ENCODE data around the gene PRKG1. TPM values are rescaled to one million over a fixed set of nuclear protein-coding genes. Genes with fewer than 3 reads are reported as not detected.

Gene PRKG1
- total and polyA plus RNA-seq, 4 donors: 26.2 to 199 (median 94.1) TPM

DNA sequence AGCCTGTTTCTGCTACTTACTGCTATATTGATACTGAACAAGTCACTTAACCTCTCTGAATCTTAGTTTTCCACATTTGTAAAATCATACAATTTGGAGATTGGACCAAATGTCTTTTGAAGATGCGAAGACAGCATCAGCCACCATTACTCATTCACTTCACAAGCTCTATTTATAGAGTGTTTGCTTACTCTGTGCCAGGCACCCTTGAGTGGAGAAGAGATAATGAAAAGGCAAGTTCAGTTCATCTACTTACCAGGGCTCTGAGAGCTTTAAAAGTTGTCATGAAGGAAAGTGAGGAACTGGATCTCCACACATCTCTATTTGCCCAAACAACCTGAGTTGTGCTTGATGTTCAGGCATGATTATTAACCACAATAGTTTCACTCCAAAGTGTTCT, 347.6 kb downstream of the PRKG1 start:
- Histone ChIP-seq H3K9me3 (ENCODE audit: control insufficient read depth, low read length) (no peaks in the 10 kb centered on the region), H3K36me3 (ENCODE audit: control insufficient read depth in 1 of 2, insufficient read depth in 2 of 2, low read length in 1 of 2) (no peaks in the 10 kb centered on the region), H3K4me1 (ENCODE audit: control insufficient read depth in 1 of 2, insufficient read depth in 2 of 2, low read length in 2 of 2) (peaks cover 9 to 23% of the 10 kb centered on the region in 2 donors), H3K27me3 (ENCODE audit: control insufficient read depth in 1 of 2, insufficient read depth in 2 of 2, low read length in 1 of 2) (no peaks in the 10 kb centered on the region), H3K27ac (ENCODE audit: low read depth in 1 of 2, low read length in 2 of 2) (peak overlapping the region; percentile 16 to 85), H3K4me3 (ENCODE audit: low read length in 2 of 2) (no peak overlapping the region)
- 8 to 13% methylated on average over 1 of the region's 1 CpG for WGBS, 2 donors
- DNase-seq: no peak
- ATAC-seq (ENCODE audit: low FRiP score): peak; percentile 33
- intact Hi-C loops (cut with DNase I): loop anchor here in 1 of 2 donors (10.0 kb wide), 3 partner anchors 117 to 417 kb away; partner anchors contain the start of gene PRKG1

DNA sequence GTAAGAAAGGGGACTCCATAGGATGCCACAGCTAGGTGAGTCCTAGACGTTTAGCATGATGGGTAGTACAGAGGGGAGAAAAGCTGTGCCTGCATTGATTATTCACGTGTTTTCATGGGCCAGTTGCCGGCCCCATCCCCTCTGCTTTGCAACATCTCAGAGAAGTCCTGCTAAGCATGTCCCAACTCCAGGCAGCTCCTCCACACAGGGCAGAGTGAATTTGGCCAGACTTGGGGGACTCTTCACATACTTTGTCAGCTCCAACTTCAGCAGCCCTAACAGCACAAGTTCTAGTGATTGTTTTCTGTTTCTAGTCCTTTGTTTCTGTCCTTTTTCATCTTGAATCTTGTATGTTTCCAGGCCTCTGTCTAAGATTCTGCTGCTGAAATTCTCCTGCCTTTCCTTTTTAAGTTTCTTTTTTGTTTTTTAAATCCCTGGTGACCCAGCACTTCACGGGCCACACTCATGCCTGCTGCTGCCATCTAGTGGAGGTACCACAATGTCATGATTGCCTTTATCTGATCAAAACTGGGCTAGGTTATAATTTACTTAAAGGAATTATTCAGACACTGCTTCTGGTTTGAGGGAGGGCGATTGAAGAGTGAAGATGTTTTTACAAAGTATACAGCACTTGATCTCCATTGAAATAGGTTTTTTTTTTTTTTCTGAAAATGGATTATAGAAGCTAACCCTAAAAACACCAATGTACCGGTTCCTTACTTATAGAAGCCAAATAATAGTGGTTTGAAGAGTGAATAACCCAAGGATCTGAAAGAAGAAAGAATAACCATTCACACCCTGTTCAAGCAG, 348.2 kb downstream of the PRKG1 start:
- intact Hi-C loops (cut with DNase I): loop anchor here in 1 of 2 donors (10.0 kb wide), 3 partner anchors 118 to 418 kb away; partner anchors contain the start of gene PRKG1
- Histone ChIP-seq H3K4me1 (ENCODE audit: control insufficient read depth in 1 of 2, insufficient read depth in 2 of 2, low read length in 2 of 2) (peaks cover 9 to 23% of the 10 kb centered on the region in 2 donors), H3K4me3 (ENCODE audit: low read length in 2 of 2) (no peak overlapping the region), H3K9me3 (ENCODE audit: control insufficient read depth, low read length) (no peaks in the 10 kb centered on the region), H3K36me3 (ENCODE audit: control insufficient read depth in 1 of 2, insufficient read depth in 2 of 2, low read length in 1 of 2) (no peaks in the 10 kb centered on the region), H3K27ac (ENCODE audit: low read depth in 1 of 2, low read length in 2 of 2) (peak overlapping the region; percentile 16 to 85), H3K27me3 (ENCODE audit: control insufficient read depth in 1 of 2, insufficient read depth in 2 of 2, low read length in 1 of 2) (no peaks in the 10 kb centered on the region)
- DNase-seq (peak; percentile 58 to 77), ATAC-seq (ENCODE audit: low FRiP score) (peak; percentile 78)
- WGBS, 2 donors: 28 to 31% methylated on average over 6 of the region's 6 CpGs

DNA sequence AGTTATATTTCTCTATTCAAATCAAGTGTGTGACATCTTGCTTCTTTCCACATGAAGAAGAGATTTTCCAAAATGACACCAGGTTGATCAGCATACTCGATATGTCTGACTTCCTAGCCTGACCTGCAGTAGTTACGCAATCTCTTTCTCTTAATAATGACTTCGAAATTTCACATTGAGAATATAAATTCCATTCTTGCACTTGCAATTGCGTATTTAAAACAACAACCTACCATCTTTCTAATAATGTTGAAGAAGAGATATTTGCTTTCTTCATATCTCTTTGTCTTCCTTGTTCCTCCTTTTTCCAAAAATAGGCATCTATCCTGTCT, 348.8 kb downstream of the PRKG1 start:
- intact Hi-C loops (cut with DNase I): loop anchor here in 1 of 2 donors (10.0 kb wide), 3 partner anchors 118 to 418 kb away; partner anchors contain the start of gene PRKG1
- Histone ChIP-seq H3K4me3 (ENCODE audit: low read length in 2 of 2) (no peak overlapping the region), H3K27ac (ENCODE audit: low read depth in 1 of 2, low read length in 2 of 2) (no peak overlapping the region), H3K36me3 (ENCODE audit: control insufficient read depth in 1 of 2, insufficient read depth in 2 of 2, low read length in 1 of 2) (no peaks in the 10 kb centered on the region), H3K27me3 (ENCODE audit: control insufficient read depth in 1 of 2, insufficient read depth in 2 of 2, low read length in 1 of 2) (no peaks in the 10 kb centered on the region), H3K9me3 (ENCODE audit: control insufficient read depth, low read length) (no peaks in the 10 kb centered on the region), H3K4me1 (ENCODE audit: control insufficient read depth in 1 of 2, insufficient read depth in 2 of 2, low read length in 2 of 2) (peaks cover 9 to 26% of the 10 kb centered on the region in 2 donors)
- DNase-seq: no peak
- WGBS, 2 donors: 64 to 65% methylated on average over 4 of the region's 4 CpGs
- no peak for ATAC-seq (ENCODE audit: low FRiP score)

DNA sequence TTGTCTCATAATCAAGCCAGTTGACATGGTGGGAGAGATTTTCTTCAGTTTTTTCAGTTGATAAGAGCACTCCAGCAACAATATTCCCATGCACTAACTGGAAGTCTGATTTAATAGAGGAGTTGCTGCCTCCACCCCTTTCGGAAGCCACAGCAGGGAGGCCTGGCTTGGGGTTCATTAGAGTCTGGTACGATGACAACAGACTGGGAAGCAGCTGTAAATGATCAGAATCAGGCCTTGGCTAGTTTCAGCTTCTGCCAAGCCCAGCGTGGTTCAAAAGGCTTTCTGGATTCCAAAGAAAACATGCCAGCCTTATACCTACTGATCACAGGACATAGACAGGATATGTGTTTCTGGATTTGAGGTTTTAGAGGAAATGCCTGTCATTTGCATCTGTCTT, 351.1 kb downstream of the PRKG1 start:
- ATAC-seq (ENCODE audit: low FRiP score): no peak
- peak in 1 of 2 donors; percentile 44 for DNase-seq
- H3K9me3 ChIP-seq (ENCODE audit: control insufficient read depth, low read length): no peaks in the 10 kb centered on the region
- H3K4me3 ChIP-seq (ENCODE audit: low read length in 2 of 2): no peak overlapping the region
- H3K27me3 ChIP-seq (ENCODE audit: control insufficient read depth in 1 of 2, insufficient read depth in 2 of 2, low read length in 1 of 2): no peaks in the 10 kb centered on the region
- peaks cover 11 to 33% of the 10 kb centered on the region in 2 donors for H3K4me1 ChIP-seq (ENCODE audit: control insufficient read depth in 1 of 2, insufficient read depth in 2 of 2, low read length in 2 of 2)
- no peaks in the 10 kb centered on the region for H3K36me3 ChIP-seq (ENCODE audit: control insufficient read depth in 1 of 2, insufficient read depth in 2 of 2, low read length in 1 of 2)
- peak overlapping the region in 1 of 2 donors; percentile 25 for H3K27ac ChIP-seq (ENCODE audit: low read depth in 1 of 2, low read length in 2 of 2)
- intact Hi-C loops (cut with DNase I): loop anchor here in 1 of 2 donors (10.0 kb wide), 3 partner anchors 121 to 421 kb away; partner anchors contain the start of gene PRKG1
- WGBS, 2 donors: 7 to 16% methylated on average over 3 of the region's 3 CpGs

DNA sequence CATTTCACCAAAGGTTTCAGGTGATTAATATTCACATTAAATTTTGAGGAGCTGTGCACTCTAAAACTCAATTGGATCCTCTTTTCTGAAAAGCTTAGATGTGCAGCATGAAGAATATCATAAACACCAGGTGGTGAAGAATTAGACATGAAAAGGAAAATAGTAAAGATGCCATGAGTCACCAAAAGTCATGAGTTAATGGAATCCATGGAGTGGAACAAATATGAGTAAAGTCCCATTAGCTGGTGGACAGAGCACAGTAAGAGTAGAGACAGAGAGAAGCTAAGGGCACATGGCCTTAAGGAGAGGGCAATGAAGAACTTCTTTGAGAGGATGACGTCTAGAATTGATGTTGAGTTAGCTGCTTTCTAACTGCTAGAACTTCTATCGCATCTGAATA, 353.5 kb downstream of the PRKG1 start:
- WGBS, 2 donors: 93% methylated on average over 2 of the region's 2 CpGs
- intact Hi-C loops (cut with DNase I): loop anchor here in 1 of 2 donors (10.0 kb wide), 3 partner anchors 123 to 423 kb away; partner anchors contain the start of gene PRKG1
- no peaks in the 10 kb centered on the region for H3K36me3 ChIP-seq (ENCODE audit: control insufficient read depth in 1 of 2, insufficient read depth in 2 of 2, low read length in 1 of 2)
- no peaks in the 10 kb centered on the region for H3K27me3 ChIP-seq (ENCODE audit: control insufficient read depth in 1 of 2, insufficient read depth in 2 of 2, low read length in 1 of 2)
- peak overlapping the region in 1 of 2 donors; percentile 12 for H3K27ac ChIP-seq (ENCODE audit: low read depth in 1 of 2, low read length in 2 of 2)
- H3K9me3 ChIP-seq (ENCODE audit: control insufficient read depth, low read length): no peaks in the 10 kb centered on the region
- H3K4me1 ChIP-seq (ENCODE audit: control insufficient read depth in 1 of 2, insufficient read depth in 2 of 2, low read length in 2 of 2): peaks cover 2 to 20% of the 10 kb centered on the region in 2 donors
- H3K4me3 ChIP-seq (ENCODE audit: low read length in 2 of 2): no peak overlapping the region
- no peak for DNase-seq
- ATAC-seq (ENCODE audit: low FRiP score): no peak

DNA sequence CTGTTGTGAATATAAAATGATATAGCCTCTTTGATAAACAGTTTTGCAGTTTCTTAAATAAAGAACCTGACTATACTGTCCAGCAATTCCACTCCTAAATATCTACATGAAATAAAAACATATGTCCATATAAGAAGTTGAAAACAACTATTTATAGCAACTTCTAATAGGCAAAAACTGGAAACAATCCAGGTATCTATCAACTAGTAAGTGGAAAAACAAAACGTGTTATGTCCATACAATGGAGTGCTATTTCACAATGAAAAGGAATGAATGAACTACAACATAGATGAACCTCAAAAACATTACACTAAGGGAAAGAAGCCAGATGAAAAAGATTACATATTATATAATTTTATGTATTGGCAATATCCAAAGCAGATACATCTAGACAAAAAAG, 356.2 kb downstream of the PRKG1 start:
- H3K4me1 ChIP-seq (ENCODE audit: control insufficient read depth in 1 of 2, insufficient read depth in 2 of 2, low read length in 2 of 2): peaks cover 3 to 13% of the 10 kb centered on the region in 2 donors
- no peak overlapping the region for H3K27ac ChIP-seq (ENCODE audit: low read depth in 1 of 2, low read length in 2 of 2)

DNA sequence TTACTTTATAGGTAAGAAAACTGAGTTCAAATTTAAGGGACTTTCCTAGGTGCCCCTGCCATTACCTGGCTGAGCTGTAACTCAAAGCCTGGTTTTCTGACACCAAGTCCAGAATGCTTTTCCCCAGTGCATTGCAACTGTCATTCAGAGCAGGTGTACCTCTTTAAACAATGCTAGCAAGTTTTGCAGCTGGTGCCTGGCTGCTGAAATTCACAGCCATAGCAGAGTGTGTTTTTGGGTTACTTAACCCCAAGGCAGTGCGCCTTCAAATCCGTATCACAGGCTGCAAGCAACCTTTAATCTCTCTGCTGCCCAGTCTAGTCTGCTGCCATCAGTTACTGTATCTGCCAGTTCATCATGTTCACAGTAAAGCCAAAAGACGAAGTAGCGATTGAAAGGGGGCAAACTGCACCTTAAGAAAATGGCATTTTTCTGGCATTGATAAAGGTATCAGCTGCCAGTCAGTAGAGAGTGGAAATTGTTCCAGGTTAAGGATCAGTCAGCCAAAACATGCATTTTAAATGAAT, 359.7 kb downstream of the PRKG1 start:
- ATAC-seq (ENCODE audit: low FRiP score) (no peak), DNase-seq (no peak)
- intact Hi-C loops (cut with DNase I): no loop called here
- Histone ChIP-seq H3K4me1 (ENCODE audit: control insufficient read depth in 1 of 2, insufficient read depth in 2 of 2, low read length in 2 of 2) (peaks cover 2 to 4% of the 10 kb centered on the region in 2 donors), H3K27me3 (ENCODE audit: control insufficient read depth in 1 of 2, insufficient read depth in 2 of 2, low read length in 1 of 2) (no peaks in the 10 kb centered on the region), H3K4me3 (ENCODE audit: low read length in 2 of 2) (no peak overlapping the region), H3K9me3 (ENCODE audit: control insufficient read depth, low read length) (no peaks in the 10 kb centered on the region), H3K27ac (ENCODE audit: low read depth in 1 of 2, low read length in 2 of 2) (peak overlapping the region in 1 of 2 donors; percentile 78), H3K36me3 (ENCODE audit: control insufficient read depth in 1 of 2, insufficient read depth in 2 of 2, low read length in 1 of 2) (no peaks in the 10 kb centered on the region)
- WGBS, 2 donors: 46 to 50% methylated on average over 4 of the region's 4 CpGs

More for the DNA sequence above, 356.2 kb downstream of the PRKG1 start:
- Histone ChIP-seq H3K9me3 (ENCODE audit: control insufficient read depth, low read length) (no peaks in the 10 kb centered on the region), H3K36me3 (ENCODE audit: control insufficient read depth in 1 of 2, insufficient read depth in 2 of 2, low read length in 1 of 2) (no peaks in the 10 kb centered on the region), H3K4me3 (ENCODE audit: low read length in 2 of 2) (no peak overlapping the region), H3K27me3 (ENCODE audit: control insufficient read depth in 1 of 2, insufficient read depth in 2 of 2, low read length in 1 of 2) (no peaks in the 10 kb centered on the region)
- no peak for DNase-seq
- intact Hi-C loops (cut with DNase I): no loop called here
- 26 to 37% methylated on average over 1 of the region's 1 CpG for WGBS, 2 donors
- ATAC-seq (ENCODE audit: low FRiP score): no peak

DNA sequence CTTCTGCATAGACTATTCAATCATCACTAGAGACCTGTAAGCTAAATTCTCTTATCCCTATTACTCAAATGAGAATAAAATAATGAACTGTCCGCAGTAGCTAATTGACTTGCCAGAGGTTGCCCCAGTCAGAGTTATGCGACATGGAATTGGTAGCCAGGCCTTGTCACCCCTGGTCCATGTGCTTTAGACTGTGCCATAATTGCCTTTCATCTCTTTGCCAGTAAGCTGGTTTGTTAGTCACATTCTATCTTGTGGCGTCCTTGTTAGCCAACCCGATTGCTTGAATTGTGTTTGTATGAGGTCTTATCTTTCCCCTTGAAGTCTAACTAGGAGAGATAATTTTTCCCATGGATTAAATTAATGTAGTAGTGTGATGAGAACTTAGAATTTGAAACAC, 362.5 kb downstream of the PRKG1 start:
- intact Hi-C loops (cut with DNase I): no loop called here

More for the DNA sequence above, 362.5 kb downstream of the PRKG1 start:
- no peak overlapping the region for H3K27ac ChIP-seq (ENCODE audit: low read depth in 1 of 2, low read length in 2 of 2)
- no peaks in the 10 kb centered on the region for H3K9me3 ChIP-seq (ENCODE audit: control insufficient read depth, low read length)
- no peaks in the 10 kb centered on the region for H3K36me3 ChIP-seq (ENCODE audit: control insufficient read depth in 1 of 2, insufficient read depth in 2 of 2, low read length in 1 of 2)
- no peak for DNase-seq
- H3K4me3 ChIP-seq (ENCODE audit: low read length in 2 of 2): no peak overlapping the region
- 95 to 96% methylated on average over 4 of the region's 4 CpGs for WGBS, 2 donors
- peaks cover 2 to 3% of the 10 kb centered on the region in 2 donors for H3K4me1 ChIP-seq (ENCODE audit: control insufficient read depth in 1 of 2, insufficient read depth in 2 of 2, low read length in 2 of 2)
- H3K27me3 ChIP-seq (ENCODE audit: control insufficient read depth in 1 of 2, insufficient read depth in 2 of 2, low read length in 1 of 2): no peaks in the 10 kb centered on the region
- no peak for ATAC-seq (ENCODE audit: low FRiP score)
